NCI-H1436 (cell line): ENCODE data around the gene MS4A18.

Source experiments
- DNase-seq: peaks from one replicate; lab custom pipeline; 2025; lab: John Stamatoyannopoulos, UW

MS4A18 gene

DNA sequence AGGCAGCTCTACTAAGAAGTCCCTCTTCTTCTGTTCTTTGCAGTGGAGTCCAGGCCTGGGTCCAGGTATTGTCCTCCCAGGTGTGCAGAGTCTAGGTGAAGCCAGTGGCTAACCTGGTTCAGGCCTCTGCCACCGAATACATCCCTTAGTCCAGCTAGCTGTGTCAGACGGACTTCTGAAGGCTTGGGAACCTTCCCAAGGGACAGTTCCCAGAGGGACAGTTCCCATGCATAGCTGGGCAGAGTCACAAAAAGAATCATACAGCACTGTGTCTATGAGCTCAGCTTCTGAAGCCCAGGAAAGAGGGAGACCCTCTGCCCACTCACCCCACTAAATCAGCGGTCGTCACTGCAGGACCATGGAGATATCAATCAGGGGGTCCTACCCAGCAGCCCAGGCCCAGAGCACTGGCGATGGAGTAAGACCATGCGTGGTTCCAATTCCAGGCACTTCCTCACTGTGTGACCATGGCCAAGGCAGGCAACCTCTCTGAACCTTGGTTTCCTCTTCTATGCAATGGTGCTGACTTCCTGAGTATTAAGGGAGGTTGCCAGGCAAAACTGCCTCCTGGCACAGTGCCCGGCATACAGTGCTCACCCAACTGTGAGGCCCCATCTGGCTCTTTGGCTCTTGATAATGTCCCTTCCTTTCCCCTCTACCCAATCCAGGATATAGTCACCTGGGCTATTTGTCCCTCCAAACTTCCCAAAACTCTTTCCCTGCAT, 64.0 kb downstream of the MS4A18 start:
- no peak for DNase-seq

DNA sequence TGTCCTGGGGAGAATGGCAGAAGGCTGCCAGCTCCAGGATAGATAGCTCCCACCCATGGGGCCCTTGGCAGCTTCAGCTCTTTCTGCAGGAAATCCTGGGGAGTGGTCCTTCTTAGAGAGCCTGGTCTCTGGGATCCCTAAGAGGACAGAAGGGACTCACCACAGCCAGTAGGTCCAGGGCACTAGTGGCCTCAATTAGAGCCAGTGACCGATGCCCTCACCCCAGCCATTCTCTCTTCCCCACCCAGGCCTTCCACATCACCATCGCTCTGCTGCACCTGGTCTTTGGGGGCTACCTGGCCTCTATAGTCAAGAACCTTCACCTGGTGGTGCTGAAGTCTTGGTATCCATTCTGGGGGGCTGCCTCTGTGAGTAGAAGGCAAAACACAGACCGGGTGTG, 66.2 kb downstream of the MS4A18 start:
- no peak for DNase-seq

DNA sequence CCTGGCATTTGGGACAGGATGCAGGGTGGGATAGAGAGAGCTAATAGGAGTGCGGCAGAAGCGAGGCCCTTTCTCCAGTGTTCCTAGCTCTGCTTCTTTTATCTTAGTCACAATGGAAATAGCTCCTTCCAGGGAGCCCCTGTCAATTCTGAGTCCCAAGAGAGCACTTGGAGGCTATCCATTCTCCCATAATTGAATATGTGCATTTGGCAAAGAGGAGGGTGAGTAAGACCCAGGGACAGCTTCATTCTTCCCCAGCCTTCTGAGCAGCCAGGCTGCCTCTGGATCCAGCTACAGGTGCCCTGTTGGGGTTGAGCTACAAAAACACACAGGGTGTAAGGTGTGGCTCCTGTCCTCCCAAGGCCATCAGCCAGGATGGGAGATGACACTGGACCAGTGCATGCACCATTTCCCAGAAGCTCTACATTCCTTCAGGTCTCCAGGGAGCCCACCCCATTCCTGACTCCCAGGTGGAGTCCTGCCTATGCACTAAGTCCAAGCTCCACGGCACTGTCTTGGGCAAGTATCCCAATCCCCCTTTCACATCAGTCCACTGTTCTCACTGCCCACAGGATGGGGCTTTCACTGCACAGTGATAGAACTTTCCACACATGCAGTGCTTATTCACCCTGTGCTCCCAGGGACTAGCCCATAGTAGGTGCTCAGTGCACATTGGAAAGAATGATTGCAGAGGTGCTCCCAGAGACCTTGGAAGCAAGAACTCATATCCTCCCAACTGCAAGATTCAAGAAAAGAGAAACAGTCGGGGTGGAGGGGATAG, 66.8 kb downstream of the MS4A18 start:
- DNase-seq, result no peak

DNA sequence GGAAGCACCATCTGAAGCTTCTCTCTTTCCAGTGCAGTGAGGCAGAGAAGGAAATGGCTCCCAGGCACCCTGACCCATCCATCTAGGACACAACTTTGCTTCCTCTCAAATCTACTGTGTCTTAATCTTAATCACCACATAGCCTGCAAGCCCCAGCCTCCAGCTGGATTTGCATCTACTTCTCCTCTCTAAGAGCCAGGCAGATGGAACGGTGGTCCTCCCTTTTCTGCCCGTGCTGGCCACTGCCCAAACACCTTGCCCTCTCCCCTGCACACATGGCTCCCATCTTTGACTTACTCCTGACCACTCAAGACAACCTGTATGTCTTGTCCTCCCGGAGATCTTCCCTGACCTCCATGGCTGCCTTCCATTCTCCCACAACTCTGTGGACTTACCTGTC, 68.0 kb downstream of the MS4A18 start:
- no peak for DNase-seq
